ENCODE results near the gene ATF2. TPM values are rescaled to one million over a fixed set of nuclear protein-coding genes. Genes with fewer than 3 reads are reported as not detected.

The ATF2 gene
- total and polyA plus RNA-seq, 8 donors, result 45.0 to 73.9 (median 61.6) TPM

- ATAC-seq, result peak; percentile 11
- intact Hi-C loops (cut with DNase I), result no loop called here
- Histone ChIP-seq H3K4me1 (peaks cover 0 to 26% of the 10 kb centered on the region in 2 donors), H3K9me3 (no peaks in the 10 kb centered on the region), H3K36me3 (no peaks in the 10 kb centered on the region), H3K27ac (peak overlapping the region; percentile 90 to 93), H3K27me3 (no peaks in the 10 kb centered on the region), H3K4me3 (peak overlapping the region; percentile 84 to 92)
- TF ChIP-seq CTCF (IDR thresholded peaks at IDR 0.05), result no peak
- peak in 3 of 4 donors; percentile 38 to 80 (median 46) for DNase-seq
Observed at GRCh38 chr2:175167076-175167791, 769 bp downstream of the ATF2 start.

- no peaks in the 10 kb centered on the region for H3K27me3 ChIP-seq
- H3K27ac ChIP-seq, result no peak overlapping the region
- intact Hi-C loops (cut with DNase I), result no loop called here
- no peaks in the 10 kb centered on the region for H3K36me3 ChIP-seq
- TF ChIP-seq CTCF (IDR thresholded peaks at IDR 0.05), result no peak
- H3K9me3 ChIP-seq, result no peaks in the 10 kb centered on the region
- DNase-seq (no peak), ATAC-seq (no peak)
- H3K4me1 ChIP-seq, result peaks cover 0 to 26% of the 10 kb centered on the region in 2 donors
- peak overlapping the region; percentile 84 to 92 for H3K4me3 ChIP-seq
Observed at GRCh38 chr2:175166216-175166824, 1.7 kb downstream of the ATF2 start.

GRCh38 chr2:175164235-175164634, 3.8 kb downstream of the ATF2 start:
- intact Hi-C loops (cut with DNase I), result no loop called here
- DNase-seq, result no peak
- peaks cover 0 to 21% of the 10 kb centered on the region in 2 donors for H3K4me1 ChIP-seq
- H3K4me3 ChIP-seq, result no peak overlapping the region
- H3K27ac ChIP-seq, result peak overlapping the region in 1 of 2 donors; percentile 1
- no peaks in the 10 kb centered on the region for H3K36me3 ChIP-seq
- no peaks in the 10 kb centered on the region for H3K9me3 ChIP-seq
- no peak for ATAC-seq
- TF ChIP-seq CTCF (IDR thresholded peaks at IDR 0.05), result no peak
- H3K27me3 ChIP-seq, result no peaks in the 10 kb centered on the region

- Histone ChIP-seq H3K36me3 (no peaks in the 10 kb centered on the region), H3K4me3 (no peak overlapping the region), H3K4me1 (peaks cover 0 to 5% of the 10 kb centered on the region in 2 donors), H3K9me3 (no peaks in the 10 kb centered on the region), H3K27me3 (no peaks in the 10 kb centered on the region), H3K27ac (no peak overlapping the region)
- ATAC-seq (no peak), DNase-seq (no peak)
- TF ChIP-seq CTCF (IDR thresholded peaks at IDR 0.05), result no peak
- intact Hi-C loops (cut with DNase I), result no loop called here
Observed at GRCh38 chr2:175158894-175159293, 9.1 kb downstream of the ATF2 start.

GRCh38 chr2:175156534-175156933, 11.5 kb downstream of the ATF2 start:
- no peak overlapping the region for H3K27ac ChIP-seq
- intact Hi-C loops (cut with DNase I), result no loop called here
- H3K9me3 ChIP-seq, result no peaks in the 10 kb centered on the region
- H3K4me3 ChIP-seq, result no peak overlapping the region
- H3K36me3 ChIP-seq, result no peaks in the 10 kb centered on the region
- no peak for ATAC-seq
- no peaks in the 10 kb centered on the region for H3K27me3 ChIP-seq
- H3K4me1 ChIP-seq, result peaks cover 2 to 16% of the 10 kb centered on the region in 2 donors
- DNase-seq, result peak in 1 of 4 donors; percentile 6
- TF ChIP-seq CTCF (IDR thresholded peaks at IDR 0.05), result no peak
